Measurements from ENCODE around the gene ZNF536.
"Not testable (repeated sequence)": the region's sequence is repeated elsewhere in the genome, so short reads cannot be mapped to it uniquely, and the experiment has no call there.

The ZNF536 gene

GRCh38 chr19:30341611-30342201 is 30.5 kb upstream of the ZNF536 start:
- DNase-seq = no peak

- no peak for DNase-seq
These were observed 29.3 kb upstream of the ZNF536 start for GRCh38 chr19:30342901-30343300.

DNA sequence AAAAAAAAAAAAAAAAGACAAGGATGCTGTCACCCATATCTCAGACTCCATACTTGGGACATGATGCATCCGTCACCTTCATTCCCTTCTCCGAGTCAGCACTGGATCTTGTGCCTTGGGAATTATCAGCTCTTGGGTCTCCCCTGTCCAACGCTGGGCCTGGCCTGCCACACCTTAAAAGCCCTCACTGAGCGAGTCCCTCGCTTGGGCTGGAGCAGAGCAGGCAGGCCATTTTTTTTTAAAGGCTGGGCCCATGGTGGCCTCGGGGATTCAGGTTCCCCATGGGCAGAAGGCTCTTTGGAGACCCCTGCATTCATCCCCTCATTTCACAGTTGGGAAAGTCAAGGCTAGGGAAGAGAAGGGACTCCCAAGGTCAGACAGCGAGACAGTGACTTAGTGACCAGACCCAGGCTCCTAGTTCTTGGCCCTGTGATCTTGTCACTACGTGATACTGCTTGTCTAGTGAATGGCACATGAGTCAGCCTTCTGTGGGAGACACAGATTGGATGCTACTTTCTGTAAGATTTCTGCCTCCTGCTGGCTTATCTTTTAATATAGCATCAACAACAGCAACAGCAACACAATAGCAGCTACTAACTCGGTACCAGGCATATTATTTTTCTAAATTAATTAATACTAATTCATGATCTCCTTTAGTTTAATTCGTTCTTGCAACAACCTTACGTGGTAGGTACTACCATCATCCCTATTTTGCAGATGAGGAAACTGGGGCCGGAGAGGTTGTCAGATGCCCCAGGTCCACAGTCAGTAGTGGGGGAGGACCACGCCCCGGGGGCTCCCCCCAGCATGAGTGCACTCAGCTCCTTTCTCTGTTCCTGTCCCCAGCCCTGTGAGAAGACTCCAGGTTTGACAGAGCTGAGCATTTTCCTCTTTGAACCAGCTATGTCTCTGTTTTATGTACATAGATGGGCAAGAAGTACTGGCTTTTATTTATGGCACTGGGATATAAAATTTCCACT is 27.4 kb upstream of the ZNF536 start:
- DNase-seq = no peak

DNA sequence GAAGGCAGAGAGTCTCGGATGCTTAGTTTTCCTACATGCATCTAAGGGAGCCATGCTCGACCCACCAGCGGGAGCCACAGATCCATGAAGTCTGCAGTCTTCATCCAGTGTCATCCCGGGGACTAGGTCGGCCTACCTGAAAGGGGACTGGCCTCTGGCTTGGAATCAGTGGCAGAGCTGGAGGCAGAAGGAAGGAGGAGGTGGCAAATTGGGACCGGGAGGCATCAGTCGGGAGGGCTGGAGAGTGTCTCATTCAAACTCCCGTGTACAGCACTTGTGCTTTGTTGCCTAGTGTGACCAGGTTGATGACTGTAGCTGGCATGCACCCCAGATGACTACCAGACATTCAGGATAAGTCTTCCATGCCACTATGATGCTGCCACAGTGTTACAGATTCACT is 26.5 kb upstream of the ZNF536 start:
- DNase-seq = no peak

GRCh38 chr19:30346468-30346867 is 25.7 kb upstream of the ZNF536 start:
- DNase-seq = not testable (repeated sequence)

- no peak for DNase-seq
These were observed 23.0 kb upstream of the ZNF536 start for GRCh38 chr19:30349131-30349730.

DNA sequence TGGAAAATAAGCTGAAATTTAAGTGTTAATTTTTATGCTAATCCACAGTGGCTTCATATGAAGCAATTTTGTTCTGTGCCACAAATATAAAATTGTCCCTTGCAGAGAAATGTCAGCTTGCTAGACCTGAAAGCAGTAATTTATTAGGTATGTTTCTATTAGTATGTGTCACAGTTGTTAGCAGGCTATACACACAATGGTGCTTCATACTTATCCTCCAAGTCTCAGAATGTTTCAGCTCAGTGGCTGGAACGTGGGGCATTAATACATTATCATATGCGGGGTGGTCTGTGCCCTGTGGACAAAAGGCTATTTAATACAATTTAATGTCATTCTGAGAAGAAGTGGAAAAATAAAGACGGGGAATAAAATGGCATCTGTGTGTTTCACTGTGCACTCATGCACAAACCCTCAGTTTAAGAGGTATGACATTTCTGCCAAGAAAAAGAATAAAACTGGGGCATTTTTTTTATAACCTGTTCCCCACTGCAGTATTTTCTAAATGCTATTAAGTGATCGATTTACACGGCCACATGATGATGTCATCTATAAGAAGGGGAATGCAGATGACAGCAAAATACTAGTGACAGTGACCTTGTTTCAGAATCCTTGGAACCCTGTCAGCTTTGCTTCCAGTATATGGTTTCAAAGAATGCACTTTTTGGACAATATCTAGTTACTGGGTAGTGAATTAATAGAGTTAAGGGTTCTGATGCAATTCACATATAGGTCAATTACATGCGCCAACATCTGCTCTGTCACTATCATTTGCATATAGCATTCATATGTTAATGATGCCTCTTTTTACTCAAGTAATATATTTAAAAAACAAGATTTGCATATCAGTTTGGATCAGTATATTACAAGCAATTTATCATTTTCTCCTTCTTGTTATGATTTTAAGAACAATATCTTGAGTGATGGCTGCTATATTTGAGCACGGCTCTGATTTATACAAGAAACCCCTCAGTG is 21.2 kb upstream of the ZNF536 start:
- no peak for DNase-seq

DNA sequence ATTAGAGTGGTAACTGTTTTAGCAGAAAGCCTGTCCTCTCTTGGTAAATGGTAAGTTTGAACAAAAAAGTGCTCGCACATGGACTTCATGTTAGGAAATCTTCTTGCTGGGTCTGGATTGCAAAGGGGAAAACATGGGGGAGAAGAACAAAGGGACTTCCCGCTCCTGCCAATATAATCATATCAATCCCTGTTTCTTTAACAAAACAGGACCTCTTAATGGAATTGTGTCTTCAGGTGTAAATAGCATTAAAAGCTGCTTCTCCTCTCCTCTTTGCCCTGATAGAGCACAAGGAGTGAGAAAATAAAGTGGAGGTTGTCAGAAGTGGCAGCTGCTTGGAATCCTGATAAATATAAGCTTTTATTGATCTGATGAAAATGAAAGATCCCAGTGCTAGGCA is 20.4 kb upstream of the ZNF536 start:
- no peak for DNase-seq

DNA sequence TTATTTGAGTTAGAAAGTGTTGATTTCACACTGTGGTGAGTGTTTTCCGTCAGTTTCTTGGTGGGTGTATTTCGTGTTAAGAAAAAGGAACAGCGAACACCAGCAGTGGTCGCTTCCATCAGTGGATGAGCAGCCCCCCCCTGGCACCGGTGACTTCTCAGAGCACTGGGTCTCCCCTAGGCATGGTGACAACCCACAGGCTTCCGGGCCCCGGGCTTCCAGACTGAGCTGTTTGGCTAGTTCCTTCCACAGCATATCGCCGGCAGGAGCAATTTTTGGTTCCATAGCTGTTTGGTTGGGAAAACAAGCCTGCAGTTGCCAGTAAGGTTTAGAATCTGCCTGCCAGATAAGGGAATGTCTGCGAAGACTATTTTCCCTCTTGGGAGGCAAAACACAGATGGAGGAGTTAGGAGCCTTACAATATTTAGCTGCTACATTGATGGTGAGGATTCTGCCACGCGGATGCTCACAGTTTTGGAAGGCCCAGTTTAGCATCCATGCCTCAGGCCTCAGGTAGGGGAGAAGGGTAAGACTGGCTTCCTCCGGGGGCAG is 18.7 kb upstream of the ZNF536 start:
- DNase-seq = no peak

- no peak for DNase-seq
These were observed 16.6 kb upstream of the ZNF536 start for GRCh38 chr19:30355586-30355985.

DNA sequence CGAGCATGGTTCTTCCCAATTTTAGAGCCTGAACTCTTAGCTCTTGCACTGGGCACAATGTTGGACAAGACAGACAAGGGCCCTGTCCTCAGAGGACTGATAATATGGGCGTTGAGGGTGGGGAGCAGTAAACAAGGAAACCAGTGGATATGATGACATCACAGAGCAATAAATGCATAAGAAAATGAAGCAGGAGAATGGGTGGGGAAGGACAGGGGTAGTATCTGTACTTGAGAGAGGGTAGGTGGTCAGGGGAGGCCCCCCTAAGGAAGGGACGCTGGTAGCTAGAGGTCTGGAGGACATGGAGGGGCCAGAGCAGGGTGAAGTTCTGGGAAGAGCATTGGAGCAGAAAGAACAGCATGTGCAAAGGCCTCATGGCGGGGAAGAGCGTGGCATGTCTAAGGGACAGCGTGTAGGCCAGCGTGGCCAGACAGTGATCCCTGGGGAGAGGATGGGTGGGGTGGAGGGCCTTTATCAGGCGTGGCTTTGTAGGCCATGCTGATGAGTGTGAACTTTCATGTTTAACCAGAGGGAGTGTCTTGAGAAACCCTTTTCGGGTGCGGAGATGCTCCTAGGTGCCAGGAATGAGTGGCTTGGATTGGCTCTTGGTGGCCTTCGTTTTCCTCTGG is 15.1 kb upstream of the ZNF536 start:
- DNase-seq = no peak

DNA sequence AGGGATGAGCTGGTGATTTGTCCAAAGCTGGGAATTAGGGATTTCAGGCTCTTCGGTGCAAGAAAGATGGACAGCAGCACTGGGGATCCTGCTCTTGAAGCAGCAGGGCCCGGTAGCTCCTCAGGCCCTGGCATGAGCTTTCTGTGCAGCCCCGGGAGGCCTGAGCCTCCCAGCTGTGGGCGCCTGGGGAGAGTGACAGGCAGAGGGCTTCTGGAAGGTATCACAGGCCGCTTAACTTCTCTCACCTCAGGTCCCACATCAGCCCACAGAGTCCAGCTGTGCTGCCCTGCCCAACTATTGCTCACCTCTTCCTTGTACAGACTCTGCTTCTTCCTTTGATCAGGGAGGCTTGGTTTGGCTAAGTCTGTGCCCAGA is 14.6 kb upstream of the ZNF536 start:
- no peak for DNase-seq

DNA sequence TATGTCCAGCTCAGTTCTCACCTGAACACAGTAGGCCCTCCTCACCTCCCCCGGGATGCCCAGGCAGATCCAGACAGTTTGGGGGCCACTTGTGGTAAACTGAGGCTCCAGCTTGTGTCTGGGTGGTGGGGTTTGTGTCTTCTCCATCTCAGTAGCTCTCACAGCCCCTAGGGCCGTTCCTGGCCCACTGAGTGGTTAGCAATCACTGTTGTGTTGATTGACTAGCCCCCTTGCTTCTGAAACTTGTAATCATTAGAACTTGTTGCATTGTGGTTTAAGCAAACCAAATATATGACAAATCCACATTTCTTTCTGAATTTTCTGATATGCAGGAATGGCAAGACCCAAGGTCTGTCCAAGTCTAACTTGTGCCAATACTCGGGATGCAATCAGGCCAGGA is 13.9 kb upstream of the ZNF536 start:
- DNase-seq = no peak

DNA sequence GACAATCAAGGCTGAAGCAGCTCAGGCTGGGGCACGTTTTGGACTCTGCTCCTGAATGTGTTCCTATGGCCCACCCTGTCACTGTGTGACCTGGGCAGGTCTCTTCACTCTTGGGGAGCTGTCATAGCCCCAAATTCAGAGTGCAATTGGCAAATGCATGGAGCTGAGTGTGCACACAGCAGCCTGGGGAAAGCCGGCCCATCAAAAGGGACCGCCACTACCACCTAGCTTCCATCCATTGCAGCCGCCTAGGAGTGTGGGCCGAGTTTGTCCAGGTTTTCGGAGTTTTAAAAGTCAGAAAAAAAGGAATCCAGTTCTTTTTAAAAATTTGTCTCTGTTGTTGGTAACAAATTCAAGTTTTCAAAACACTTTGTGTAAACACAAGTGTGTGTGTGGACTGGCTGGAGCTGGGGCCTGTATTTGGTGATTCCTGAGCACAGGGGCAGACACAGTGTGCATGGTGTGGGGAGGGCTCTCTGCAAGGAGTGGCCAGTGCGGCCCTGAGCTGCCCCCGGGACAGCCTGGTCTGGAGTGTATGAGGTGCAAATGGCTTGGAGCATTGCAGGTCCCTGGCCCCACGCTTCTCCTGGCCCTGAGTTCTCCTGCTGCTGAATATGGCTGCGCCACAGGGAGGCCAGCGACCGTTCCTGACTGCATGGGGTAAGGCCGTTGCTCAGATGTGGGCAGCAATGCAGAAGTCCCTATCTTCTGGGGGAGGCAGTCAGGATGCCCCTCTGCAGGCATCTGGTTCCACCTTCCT is 13.2 kb upstream of the ZNF536 start:
- no peak for DNase-seq

- no peak for DNase-seq
These were observed 12.2 kb upstream of the ZNF536 start for GRCh38 chr19:30359936-30360335.

DNA sequence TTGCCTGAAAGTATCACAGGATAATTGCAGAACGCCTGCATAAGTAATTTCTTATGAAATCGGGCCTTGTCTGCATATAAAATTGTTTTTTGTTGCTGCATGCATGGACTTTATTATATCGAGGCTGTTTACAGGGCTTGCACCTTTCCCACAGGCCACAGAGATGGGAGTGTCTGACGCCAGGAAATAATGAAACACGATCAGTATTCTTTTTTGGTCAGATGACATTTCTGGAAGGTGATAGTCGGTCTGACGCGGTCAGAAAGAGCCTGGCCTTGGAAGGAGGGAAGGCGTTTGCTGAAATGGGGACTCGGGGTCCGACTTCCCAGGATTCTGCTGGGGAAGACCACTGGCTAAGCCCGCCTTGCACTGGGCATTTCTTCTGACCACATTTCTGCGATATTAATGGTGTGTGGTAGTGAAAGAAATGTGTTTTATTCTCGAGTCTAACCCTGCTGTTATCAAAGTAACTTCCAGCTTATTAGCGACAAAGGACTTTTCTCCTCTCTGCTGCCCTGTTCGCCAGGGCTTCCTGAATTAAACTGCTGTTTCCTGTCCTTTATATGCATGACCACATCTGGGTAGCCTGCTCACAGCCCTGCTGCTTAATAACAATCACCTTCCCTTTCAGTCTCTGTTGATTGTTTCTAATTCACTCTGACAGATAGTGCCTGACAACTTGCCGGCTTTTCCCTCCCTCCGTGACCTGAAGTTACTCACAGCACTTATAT is 11.6 kb upstream of the ZNF536 start:
- no peak for DNase-seq

- DNase-seq = no peak
These were observed 11.1 kb upstream of the ZNF536 start for GRCh38 chr19:30361107-30361447.

DNA sequence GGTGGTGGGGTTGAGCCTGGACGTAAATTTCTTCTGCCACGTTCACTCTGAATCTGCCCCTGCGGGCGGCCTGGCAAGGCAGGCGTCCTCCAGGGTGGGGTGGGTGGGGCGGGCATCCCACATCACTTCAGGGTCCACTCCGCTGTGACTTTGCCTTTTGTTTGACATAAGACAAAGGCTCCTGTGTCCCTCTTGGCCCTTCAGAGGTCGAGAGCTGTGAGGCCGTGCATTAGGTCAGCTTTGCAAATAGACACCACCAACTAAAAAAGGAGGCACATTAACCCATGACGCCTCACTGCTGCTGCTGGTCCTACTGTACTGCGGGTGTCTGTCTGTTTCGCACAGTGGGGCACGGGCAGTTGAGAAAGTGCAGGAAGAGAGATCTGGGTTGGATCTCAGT is 10.5 kb upstream of the ZNF536 start:
- DNase-seq = no peak

DNA sequence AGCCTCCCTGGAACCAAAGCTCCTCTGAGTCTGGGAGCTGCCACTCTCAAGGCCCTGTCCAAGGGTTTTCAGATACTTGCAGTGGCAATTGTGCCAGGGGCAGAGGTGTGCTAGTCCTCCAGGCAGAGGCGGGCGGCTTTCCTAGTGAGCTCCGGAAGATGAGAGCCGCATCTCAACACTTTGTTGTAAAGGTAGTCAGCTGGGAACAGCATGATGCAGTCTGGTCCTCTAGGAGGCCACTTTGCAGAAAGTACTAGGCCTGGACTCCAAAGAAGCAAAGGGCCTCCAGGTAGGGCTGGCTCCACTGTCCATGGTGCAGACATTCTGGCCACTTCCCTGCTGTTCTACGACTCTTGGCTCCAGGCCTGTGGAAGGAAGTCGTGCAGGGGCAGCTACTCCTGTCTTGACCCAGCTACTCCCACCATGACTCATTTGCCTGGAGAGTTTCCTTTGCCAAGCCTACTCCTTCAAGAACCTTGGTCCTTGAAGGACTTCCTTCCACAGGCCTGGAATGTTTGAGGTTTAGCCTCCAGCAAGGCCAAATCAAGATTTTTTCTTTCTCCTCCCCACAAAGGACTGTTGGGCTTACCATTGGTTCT is 9.9 kb upstream of the ZNF536 start:
- DNase-seq = no peak

DNA sequence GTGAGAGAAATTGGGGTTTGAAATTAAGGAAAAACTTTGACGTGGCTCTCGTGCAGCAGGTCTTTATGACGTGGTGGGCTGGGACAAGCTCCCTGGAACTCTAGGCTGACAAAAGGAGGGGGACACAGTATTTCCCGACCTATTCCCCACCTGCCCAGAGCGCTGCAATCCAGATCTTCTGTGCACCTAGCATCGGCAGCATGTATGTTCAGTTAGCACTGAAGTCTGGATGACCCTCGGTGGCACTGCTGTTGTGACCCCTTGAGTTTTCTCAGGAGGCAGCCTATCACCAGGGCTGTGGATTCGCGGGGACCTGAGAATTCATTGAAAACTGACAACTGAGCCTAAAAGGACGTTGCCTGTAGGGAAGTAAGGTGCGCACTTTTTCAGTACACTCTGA is 9.1 kb upstream of the ZNF536 start:
- DNase-seq = no peak

Measured in CD4-positive, alpha-beta T cell treated with Interleukin-1 beta for 1 hour (primary cell).